GM19452 (cell line): ENCODE data around the gene GBP2.
"Not testable (repeated sequence)": the region's sequence is repeated elsewhere in the genome, so short reads cannot be mapped to it uniquely, and the experiment has no call there.

ENCODE experiments used
- ATAC-seq: cut with Tn5 transposase; IDR thresholded peaks from one replicate; pipeline ENCODE4 v1.9.1; 2021; ENCODE audit not compliant: unreplicated experiment

GBP2 gene

GRCh38 chr1:89126602-89127565 is 970 bp upstream of the GBP2 start:
- not testable (repeated sequence) for ATAC-seq

- ATAC-seq, result peak; percentile 36
Observed at GRCh38 chr1:89125240-89125912, 538 bp downstream of the GBP2 start.

GRCh38 chr1:89121641-89122040 is 4.3 kb downstream of the GBP2 start:
- no peak for ATAC-seq

- no peak for ATAC-seq
Observed at GRCh38 chr1:89114662-89115061, 11.3 kb downstream of the GBP2 start.

- ATAC-seq, result no peak
Observed at GRCh38 chr1:89112871-89113613, 12.9 kb downstream of the GBP2 start.

- ATAC-seq, result no peak
Observed at GRCh38 chr1:89104687-89105086, 21.2 kb downstream of the GBP2 start.

GRCh38 chr1:89104147-89104546 is 21.8 kb downstream of the GBP2 start:
- no peak for ATAC-seq

- ATAC-seq, result no peak
Observed at GRCh38 chr1:89102021-89102420, 23.9 kb downstream of the GBP2 start.

- no peak for ATAC-seq
Observed at GRCh38 chr1:89100412-89100811, 25.5 kb downstream of the GBP2 start.

GRCh38 chr1:89098857-89099256 is 27.1 kb downstream of the GBP2 start:
- no peak for ATAC-seq

GRCh38 chr1:89095737-89096136 is 30.2 kb downstream of the GBP2 start:
- ATAC-seq, result no peak

- no peak for ATAC-seq
Observed at GRCh38 chr1:89089962-89090361, 36.0 kb downstream of the GBP2 start.

GRCh38 chr1:89088572-89088971 is 37.3 kb downstream of the GBP2 start:
- ATAC-seq, result no peak

GRCh38 chr1:89087241-89087640 is 38.7 kb downstream of the GBP2 start:
- no peak for ATAC-seq

- ATAC-seq, result peak; percentile 60
Observed at GRCh38 chr1:89085781-89086180, 40.1 kb downstream of the GBP2 start.

- ATAC-seq, result no peak
Observed at GRCh38 chr1:89081005-89081404, 44.9 kb downstream of the GBP2 start.

- ATAC-seq, result not testable (repeated sequence)
Observed at GRCh38 chr1:89080068-89080467, 45.8 kb downstream of the GBP2 start.

- not testable (repeated sequence) for ATAC-seq
Observed at GRCh38 chr1:89072466-89073065, 53.3 kb downstream of the GBP2 start.

- ATAC-seq, result no peak
Observed at GRCh38 chr1:89070509-89070908, 55.4 kb downstream of the GBP2 start.

GRCh38 chr1:89069951-89070350 is 56.0 kb downstream of the GBP2 start:
- ATAC-seq, result no peak

- ATAC-seq, result no peak
Observed at GRCh38 chr1:89068291-89068690, 57.6 kb downstream of the GBP2 start.
